K562 (cell line): Measurements from ENCODE around the gene SLC25A33. TPM values are rescaled to one million over a fixed set of nuclear protein-coding genes. Genes with fewer than 3 reads are reported as not detected.
A peak's percentile ranks its signal among the peaks of the same experiment; 100 is the strongest.

Experiments
- ARID3B ChIP-seq: fragments of 250-450 bp; sonication (Bioruptor Pico); IDR thresholded peaks from 2 replicates; pipeline ENCODE4 v1.4.0; 2020; ENCODE audit warnings: borderline replicate concordance
- BRCA1 ChIP-seq, 2 experiments: fragments of 450-650 bp in 1 of 2; sonication (generic) in 1 of 2; formaldehyde crosslinking in 1 of 2; IDR thresholded peaks; 2 replicates each; pipeline versions ENCODE4 v1.5.0 to v1.6.1; 2017 to 2020; ENCODE audit warnings: mild to moderate bottlenecking in 1 of 2, missing genetic modification reagents in 1 of 2
- C11orf30 ChIP-seq: fragments of 450-650 bp; IDR thresholded peaks from 2 replicates; pipeline ENCODE4 v1.6.1; 2016; ENCODE audit warnings: low read depth, mild to moderate bottlenecking
- EHMT2 ChIP-seq: fragments of 450-650 bp; IDR thresholded peaks from 2 replicates; pipeline ENCODE4 v1.6.1; 2018; ENCODE audit warnings: antibody characterized with exemption
- EWSR1 ChIP-seq: fragments of 450-650 bp; IDR thresholded peaks from 2 replicates; pipeline ENCODE4 v1.6.1; 2018; ENCODE audit warnings: borderline replicate concordance, mild to moderate bottlenecking, low read depth, moderate library complexity; ENCODE audit not compliant: partially characterized antibody
- FIP1L1 ChIP-seq: fragments of 200-400 bp; formaldehyde crosslinking; IDR thresholded peaks from 2 replicates; pipeline ENCODE4 v1.6.1; 2018; ENCODE audit warnings: mild to moderate bottlenecking, low read depth, low read length; ENCODE audit not compliant: poor library complexity, severe bottlenecking
- ID3 ChIP-seq, 2 experiments: fragments of 250-450 bp in 1 of 2; fragments of 450-650 bp in 1 of 2; sonication (Bioruptor Pico) in 1 of 2; IDR thresholded peaks; 2 replicates each; pipeline versions ENCODE4 v1.6.1 to v1.8.0; 2016 to 2021; ENCODE audit warnings: mild to moderate bottlenecking in 2 of 2, moderate library complexity in 2 of 2, missing compliant biosample characterization in 1 of 2, missing genetic modification characterization in 1 of 2
- KLF13 ChIP-seq: fragments of 450-650 bp; IDR thresholded peaks from 2 replicates; pipeline ENCODE4 v1.6.1; 2016; ENCODE audit warnings: missing genetic modification characterization, low read depth, mild to moderate bottlenecking, missing compliant biosample characterization, moderate library complexity, borderline replicate concordance
- LCOR ChIP-seq: sonication (generic); formaldehyde crosslinking; IDR thresholded peaks from 2 replicates; pipeline ENCODE4 v1.8.0; 2022; ENCODE audit warnings: mild to moderate bottlenecking, missing genetic modification reagents
- MEIS2 ChIP-seq: fragments of 450-650 bp; IDR thresholded peaks from 2 replicates; pipeline ENCODE4 v1.6.1; 2014; ENCODE audit warnings: mild to moderate bottlenecking; ENCODE audit not compliant: partially characterized antibody
- NCOA1 ChIP-seq: fragments of 450-650 bp; IDR thresholded peaks from 2 replicates; pipeline ENCODE4 v1.6.1; 2016; ENCODE audit warnings: low read depth
- NRF1 ChIP-seq, 2 experiments: fragments of 450-650 bp; IDR thresholded peaks in 1 of 2; conservative IDR thresholded peaks in 1 of 2; 2 replicates each; pipeline ENCODE4 v1.6.1; 2014; ENCODE audit warnings: mild to moderate bottlenecking in 2 of 2
- PHTF2 ChIP-seq: fragments of 250-450 bp; sonication (Bioruptor Pico); IDR thresholded peaks from 2 replicates; pipeline ENCODE4 v1.5.0; 2021; ENCODE audit warnings: mild to moderate bottlenecking
- PML ChIP-seq: IDR thresholded peaks from 2 replicates; pipeline ENCODE4 v1.6.1; 2012; ENCODE audit warnings: low read length, inconsistent platforms
- RCOR1 ChIP-seq, 2 experiments: IDR thresholded peaks; 2 replicates each; pipeline ENCODE4 v1.6.1; 2012; ENCODE audit warnings: low read depth in 2 of 2, low read length in 2 of 2, borderline replicate concordance in 1 of 2, improper control_type of control experiment in 1 of 2
- SMAD3 ChIP-seq: fragments of 450-650 bp; formaldehyde crosslinking; conservative IDR thresholded peaks from 2 replicates; pipeline ENCODE4 v1.4.0; 2020; ENCODE audit warnings: mild to moderate bottlenecking
- TCFL5 ChIP-seq: fragments of 250-450 bp; sonication (Bioruptor Pico); conservative IDR thresholded peaks from 2 replicates; pipeline ENCODE4 v1.6.1; 2021; ENCODE audit warnings: mild to moderate bottlenecking, moderate library complexity, matching md5 sums
- TSHZ1 ChIP-seq: fragments of 250-450 bp; sonication (Bioruptor Pico); IDR thresholded peaks from 2 replicates; pipeline ENCODE4 v1.4.0; 2020; ENCODE audit warnings: mild to moderate bottlenecking, moderate library complexity
- WHSC1 ChIP-seq: IDR thresholded peaks from one replicate; pipeline ENCODE4 v1.6.1; 2012; ENCODE audit warnings: low read length, control low read depth, inconsistent platforms
- ZNF511 ChIP-seq: sonication (generic); formaldehyde crosslinking; IDR thresholded peaks from 2 replicates; pipeline ENCODE4 v1.8.0; 2022; ENCODE audit warnings: mild to moderate bottlenecking, missing genetic modification reagents
- polyA plus RNA-seq, 8 experiments: library from polyadenylated mRNA; depleted of rRNA in 4 of 8; stranded (reverse) in 5 of 8; unstranded in 3 of 8; fragments of >200 nt; fragmentation: Nextera tagmentation in 2 of 8; fragmentation: Illumina TruSeq in 1 of 8; extraction: Ambion mirVana in 2 of 8; extraction: Trizol in 1 of 8; gene quantifications; 2 replicates each; pipeline versions ENCODE4 v1.2.1 to v1.2.3, GENCODE V29; 2011 to 2014; ENCODE audit warnings: inconsistent platforms in 1 of 8, missing spikeins in 1 of 8
- total RNA-seq, 7 experiments: library from RNA; depleted of rRNA in 6 of 7; stranded (reverse); fragments of >200 nt in 6 of 7; fragmentation: Illumina TruSeq in 2 of 7; extraction: Trizol in 2 of 7; gene quantifications; 2 replicates each; pipeline versions ENCODE4 v1.2.1 to v1.2.3, GENCODE V29; 2011 to 2021; ENCODE audit warnings: low replicate concordance in 1 of 7

SLC25A33 gene
- total and polyA plus RNA-seq, 9 of the 15 experiments (the other 6 are each of a cell fraction or from before 2014, with no cell fraction given): 3.2 to 23.5 (median 17.5) TPM

GRCh38 chr1:9593492-9594465, 54.5 kb downstream of the SLC25A33 start (continued):
- TF ChIP-seq ZNF511 (CRISPR knock-in tag) (no peak), KLF13 (tag) (peak; percentile 59; the same call in 1 of the 2 replicates), ID3 (CRISPR knock-in tag; IDR thresholded peaks at IDR 0.05) (no peak), ID3 (tag; IDR thresholded peaks at IDR 0.05) (no peak), MEIS2 (peak; percentile 38), RCOR1 (IDR thresholded peaks at IDR 0.05; ENCODE audit: borderline replicate concordance in 1 of 2, low read depth in 2 of 2, low read length in 2 of 2) (peak in 1 of 2 experiments; percentile 68; a peak in 2 of 4 replicates), PML (no peak), EHMT2 (peak; percentile 79), ARID3B (CRISPR knock-in tag) (no peak), TCFL5 (CRISPR knock-in tag) (no peak), BRCA1 (IDR thresholded peaks at IDR 0.05) (no peak), BRCA1 (CRISPR knock-in tag; IDR thresholded peaks at IDR 0.05) (no peak), C11orf30 (no peak), NCOA1 (no peak), TSHZ1 (CRISPR knock-in tag) (no peak), SMAD3 (CRISPR knock-in tag) (no peak), EWSR1 (no peak), FIP1L1 (no peak), LCOR (CRISPR knock-in tag) (no peak), NRF1 (conservative IDR thresholded peaks at IDR 0.05 in 1 of 2, IDR thresholded peaks at IDR 0.05 in 1 of 2) (peak; percentile 62 to 69), WHSC1 (no peak), PHTF2 (CRISPR knock-in tag) (no peak)
